ENCODE data around the gene CLUH.
"Not testable (repeated sequence)": the region's sequence is repeated elsewhere in the genome, so short reads cannot be mapped to it uniquely, and the experiment has no call there.

- not testable (repeated sequence) for TF ChIP-seq CTCF, POLR2A (IDR thresholded peaks at IDR 0.05)
Measured at GRCh38 chr17:2660410-2660809, 51.2 kb downstream of the CLUH start.

Measured in heart left ventricle (tissue), 13 donors.